Mesothelial cell of epicardium (in vitro differentiated cells): ENCODE results near the gene ULBP2. TPM values are rescaled to one million over a fixed set of nuclear protein-coding genes. Genes with fewer than 3 reads are reported as not detected.
"Not testable (repeated sequence)": the region's sequence is repeated elsewhere in the genome, so short reads cannot be mapped to it uniquely, and the experiment has no call there.

Experiments used
- DNase-seq, 2 experiments: peaks; one replicate each; pipeline ENCODE4 v3.0.0; 2021; ENCODE audit warnings: low spot score in 2 of 2; ENCODE audit not compliant: unreplicated experiment in 2 of 2
- H3K27ac Mint-ChIP-seq: 2 replicates; pipeline ENCODE4 v1.8.0; 2021; ENCODE audit warnings: mixed read lengths
- H3K27me3 Mint-ChIP-seq: 2 replicates; pipeline ENCODE4 v1.8.0; 2021; ENCODE audit warnings: low read depth, mixed read lengths
- H3K36me3 Mint-ChIP-seq: 2 replicates; pipeline ENCODE4 v1.8.0; 2021; ENCODE audit warnings: mixed read lengths
- H3K4me1 Mint-ChIP-seq: 2 replicates; pipeline ENCODE4 v1.8.0; 2021; ENCODE audit warnings: mixed read lengths
- H3K4me3 Mint-ChIP-seq: 2 replicates; pipeline ENCODE4 v1.8.0; 2021; ENCODE audit warnings: mild to moderate bottlenecking, moderate library complexity, mixed read lengths
- H3K9me3 Mint-ChIP-seq: 2 replicates; pipeline ENCODE4 v1.8.0; 2021; ENCODE audit warnings: mixed read lengths
- CTCF ChIP-seq: fragments of 200-600 bp; sonication (generic); IDR thresholded peaks from one replicate; pipeline ENCODE4 v1.5.0; 2021; ENCODE audit warnings: antibody characterized with exemption; ENCODE audit not compliant: unreplicated experiment
- total RNA-seq: library from RNA; stranded (reverse); gene quantifications from 3 replicates; pipeline ENCODE4 v1.2.1, GENCODE V29; 2021

The ULBP2 gene
- total RNA-seq, 1 donor from 2014 or later: 0.42 TPM

GRCh38 chr6:149936743-149937142 lies 5.1 kb upstream of the ULBP2 start:
- H3K9me3 Mint-ChIP-seq: no peaks in the 10 kb centered on the region
- no peaks in the 10 kb centered on the region for H3K36me3 Mint-ChIP-seq
- no peak for TF ChIP-seq CTCF
- H3K4me3 Mint-ChIP-seq: no peak overlapping the region
- H3K4me1 Mint-ChIP-seq: peaks cover 12% of the 10 kb centered on the region
- H3K27ac Mint-ChIP-seq: no peak overlapping the region
- peaks cover 94% of the 10 kb centered on the region for H3K27me3 Mint-ChIP-seq
- no peak for DNase-seq

GRCh38 chr6:149938013-149938570 lies 3.7 kb upstream of the ULBP2 start:
- not testable (repeated sequence) for H3K36me3 Mint-ChIP-seq, H3K9me3 Mint-ChIP-seq, DNase-seq, H3K27ac Mint-ChIP-seq
- peaks cover 18% of the 10 kb centered on the region for H3K4me1 Mint-ChIP-seq
- peaks cover 98% of the 10 kb centered on the region for H3K27me3 Mint-ChIP-seq
- peak overlapping the region; percentile 43 for H3K4me3 Mint-ChIP-seq

GRCh38 chr6:149938571-149939355 lies 3.1 kb upstream of the ULBP2 start:
- Mint-ChIP-seq H3K9me3 (no peaks in the 10 kb centered on the region), H3K27me3 (peaks cover 98% of the 10 kb centered on the region), H3K36me3 (no peaks in the 10 kb centered on the region), H3K4me1 (peaks cover 18% of the 10 kb centered on the region), H3K4me3 (peak overlapping the region; percentile 64), H3K27ac (no peak overlapping the region)
- no peak for TF ChIP-seq CTCF
- no peak for DNase-seq

GRCh38 chr6:149939356-149939648 lies 2.5 kb upstream of the ULBP2 start:
- no peaks in the 10 kb centered on the region for H3K36me3 Mint-ChIP-seq
- peak overlapping the region; percentile 64 for H3K4me3 Mint-ChIP-seq
- no peak for TF ChIP-seq CTCF
- DNase-seq: no peak
- H3K27ac Mint-ChIP-seq: no peak overlapping the region
- H3K9me3 Mint-ChIP-seq: no peaks in the 10 kb centered on the region
- H3K27me3 Mint-ChIP-seq: peaks cover 99% of the 10 kb centered on the region
- H3K4me1 Mint-ChIP-seq: peaks cover 18% of the 10 kb centered on the region

GRCh38 chr6:149939909-149940671 lies 1.7 kb upstream of the ULBP2 start:
- no peak for TF ChIP-seq CTCF
- no peaks in the 10 kb centered on the region for H3K36me3 Mint-ChIP-seq
- H3K27ac Mint-ChIP-seq: no peak overlapping the region
- no peak for DNase-seq
- H3K4me1 Mint-ChIP-seq: peaks cover 18% of the 10 kb centered on the region
- H3K9me3 Mint-ChIP-seq: no peaks in the 10 kb centered on the region
- H3K4me3 Mint-ChIP-seq: peak overlapping the region; percentile 38
- H3K27me3 Mint-ChIP-seq: peaks cover 94% of the 10 kb centered on the region

GRCh38 chr6:149940672-149940982 lies 1.2 kb upstream of the ULBP2 start:
- DNase-seq: no peak
- Mint-ChIP-seq H3K4me3 (peak overlapping the region; percentile 38), H3K9me3 (no peaks in the 10 kb centered on the region), H3K27ac (no peak overlapping the region), H3K36me3 (no peaks in the 10 kb centered on the region), H3K27me3 (peaks cover 93% of the 10 kb centered on the region), H3K4me1 (peaks cover 18% of the 10 kb centered on the region)
- no peak for TF ChIP-seq CTCF
